HepG2 (cell line): ENCODE results near the gene MYO7B. TPM values are rescaled to one million over a fixed set of nuclear protein-coding genes. Genes with fewer than 3 reads are reported as not detected.

Experiments
- BCL6 ChIP-seq: IDR thresholded peaks from 2 replicates; pipeline ENCODE4 v1.6.1; 2016; ENCODE audit warnings: missing genetic modification reagents, missing compliant biosample characterization
- DDIT3 ChIP-seq: sonication (generic); formaldehyde crosslinking; IDR thresholded peaks from 2 replicates; pipeline ENCODE4 v1.4.0; 2020; ENCODE audit warnings: mild to moderate bottlenecking, missing genetic modification reagents
- GABPB1 ChIP-seq: IDR thresholded peaks from 2 replicates; pipeline ENCODE4 v1.6.1; 2016; ENCODE audit warnings: mild to moderate bottlenecking, missing genetic modification reagents, moderate library complexity, missing compliant biosample characterization
- HMGXB4 ChIP-seq, 2 experiments: sonication (generic) in 1 of 2; formaldehyde crosslinking in 1 of 2; IDR thresholded peaks; 2 replicates each; pipeline versions ENCODE4 v1.4.0 to v1.6.1; 2018 to 2020; ENCODE audit warnings: missing genetic modification reagents in 2 of 2, borderline replicate concordance in 1 of 2, low read depth in 1 of 2, mild to moderate bottlenecking in 1 of 2, missing biosample characterization in 1 of 2
- KLF15 ChIP-seq: sonication (generic); formaldehyde crosslinking; IDR thresholded peaks from 2 replicates; pipeline ENCODE4 v1.8.1; 2023; ENCODE audit warnings: borderline replicate concordance, mild to moderate bottlenecking, inconsistent platforms, missing genetic modification reagents, mixed read lengths
- PHB2 ChIP-seq: fragments of 450-650 bp; IDR thresholded peaks from 2 replicates; pipeline ENCODE4 v1.6.1; 2018; ENCODE audit not compliant: partially characterized antibody
- SOX13 ChIP-seq, 3 experiments: fragments of 450-650 bp in 1 of 3; sonication (generic) in 1 of 3; formaldehyde crosslinking in 1 of 3; IDR thresholded peaks in 2 of 3; conservative IDR thresholded peaks in 1 of 3; 2 replicates each; pipeline versions ENCODE4 v1.5.0 to v1.6.1; 2016 to 2020; ENCODE audit warnings: antibody characterized with exemption in 1 of 3, mild to moderate bottlenecking in 1 of 3, missing compliant biosample characterization in 1 of 3, missing genetic modification reagents in 1 of 3, moderate library complexity in 1 of 3
- STAG1 ChIP-seq: sonication (generic); formaldehyde crosslinking; IDR thresholded peaks from 2 replicates; pipeline ENCODE4 v1.4.0; 2020; ENCODE audit warnings: missing genetic modification reagents
- TBX2 ChIP-seq: sonication (generic); formaldehyde crosslinking; IDR thresholded peaks from 2 replicates; pipeline ENCODE4 v1.5.0; 2020; ENCODE audit warnings: missing genetic modification reagents, mild to moderate bottlenecking, borderline replicate concordance
- THAP8 ChIP-seq: sonication (generic); formaldehyde crosslinking; IDR thresholded peaks from 2 replicates; pipeline ENCODE4 v1.5.1; 2020; ENCODE audit warnings: missing genetic modification reagents, mild to moderate bottlenecking, borderline replicate concordance
- THAP9 ChIP-seq: sonication (generic); formaldehyde crosslinking; IDR thresholded peaks from 2 replicates; pipeline ENCODE4; 2020; ENCODE audit warnings: missing genetic modification reagents, mild to moderate bottlenecking, borderline replicate concordance
- ZNF282 ChIP-seq: fragments of 450-650 bp; IDR thresholded peaks from 2 replicates; pipeline ENCODE4 v1.6.1; 2018; ENCODE audit not compliant: partially characterized antibody
- ZSCAN25 ChIP-seq: sonication (generic); formaldehyde crosslinking; IDR thresholded peaks from 2 replicates; pipeline ENCODE4 v1.8.0; 2022; ENCODE audit warnings: mild to moderate bottlenecking, missing genetic modification reagents
- polyA plus RNA-seq, 8 experiments: library from polyadenylated mRNA; depleted of rRNA in 3 of 8; stranded (reverse) in 7 of 8; unstranded in 1 of 8; fragments of >200 nt; fragmentation: Illumina TruSeq in 4 of 8; extraction: Trizol in 4 of 8; gene quantifications; 2 replicates each; pipeline versions ENCODE4 v1.2.1 to v1.2.3, GENCODE V29; 2011 to 2016; ENCODE audit warnings: low read depth in 4 of 8, missing spikeins in 1 of 8, mixed read lengths in 1 of 8; ENCODE audit not compliant: insufficient read depth in 1 of 8
- total RNA-seq, 5 experiments: library from RNA; depleted of rRNA; stranded (reverse); fragments of >200 nt; fragmentation: Illumina TruSeq; extraction: Trizol; gene quantifications; 2 replicates each; pipeline ENCODE4 v1.2.3, GENCODE V29; 2016; ENCODE audit warnings: low read depth in 1 of 5
- TF ChIP-seq, protein P1 (sequence below): IDR thresholded peaks from 2 replicates; pipeline ENCODE4 v1.6.1; 2016; ENCODE audit warnings: low read depth, borderline replicate concordance

The MYO7B gene
- total and polyA plus RNA-seq, 2 of the 13 experiments (the other 11 are each of a cell fraction or from before 2014, with no cell fraction given) = not detected

DNA sequence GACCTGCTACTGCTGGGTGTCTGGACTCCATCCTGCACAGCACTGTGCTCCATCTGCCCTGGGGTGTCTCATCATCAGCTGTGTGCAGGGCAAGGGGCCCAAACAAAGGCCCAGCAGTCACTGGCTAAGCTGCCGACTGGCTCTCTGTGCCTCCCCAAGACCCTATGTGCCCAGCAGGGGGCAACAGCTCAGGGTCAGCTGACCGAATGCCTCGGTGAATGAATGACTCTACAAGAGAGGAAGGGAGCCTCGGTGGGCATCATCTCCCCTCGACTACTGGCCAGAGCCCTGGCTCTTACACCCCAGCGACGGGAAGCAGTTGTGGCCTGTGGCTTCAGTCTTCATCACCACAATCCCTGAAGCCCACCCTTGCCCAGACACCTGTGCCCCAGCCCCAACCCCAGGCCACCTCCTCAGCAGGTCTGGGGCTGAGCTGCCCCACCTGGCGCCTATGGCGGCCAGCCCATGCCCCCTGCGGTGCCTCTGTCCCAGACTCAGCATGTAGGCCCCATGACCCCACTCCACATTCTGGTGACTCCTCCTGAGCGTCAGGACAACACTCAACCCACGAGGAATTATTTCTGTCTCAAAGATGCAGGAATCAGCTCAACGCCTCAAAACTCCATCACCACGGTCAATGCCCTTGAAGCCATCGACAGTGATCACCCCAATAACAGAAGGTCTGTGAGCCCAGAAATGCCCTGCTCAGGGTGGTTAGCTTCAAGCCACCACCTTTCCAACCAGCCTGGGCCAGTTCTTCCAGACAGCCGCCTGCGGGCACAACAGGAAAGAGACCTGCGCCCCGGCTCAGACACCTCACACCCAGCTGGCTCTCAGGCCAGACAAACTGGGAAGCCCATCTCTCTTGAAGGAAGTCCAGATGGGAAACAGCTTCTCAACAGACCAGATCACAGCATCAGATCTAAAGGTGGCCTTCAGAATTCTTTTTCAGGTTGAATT, 108.9 kb downstream of the MYO7B start (continued):
- no peak for TF ChIP-seq HMGXB4 (CRISPR knock-in tag; IDR thresholded peaks at IDR 0.05; ENCODE audit: borderline replicate concordance in 1 of 2, low read depth in 1 of 2)
- 0 out of 2 replicates have a peak, but pooled peaks have one; percentile 20 for TF ChIP-seq STAG1 (CRISPR knock-in tag)
- no peak for TF ChIP-seq PHB2
- no peak for TF ChIP-seq BCL6 (CRISPR knock-in tag)
- TF ChIP-seq DDIT3 = no peak
- no peak for TF ChIP-seq ZSCAN25 (CRISPR knock-in tag)
- TF ChIP-seq GABPB1 (CRISPR knock-in tag) = no peak
- TF ChIP-seq THAP8 (CRISPR knock-in tag) = no peak
- TF ChIP-seq THAP9 (CRISPR knock-in tag) = peak; percentile 86
- no peak for TF ChIP-seq KLF15
- TF ChIP-seq TBX2 (CRISPR knock-in tag) = no peak
- TF ChIP-seq SOX13 (IDR thresholded peaks at IDR 0.05) = no peak
- no peak for TF ChIP-seq SOX13 (CRISPR knock-in tag; conservative IDR thresholded peaks at IDR 0.05 in 1 of 2, IDR thresholded peaks at IDR 0.05 in 1 of 2)
- TF ChIP-seq ZNF282 = no peak
- TF ChIP-seq, protein P1, sequence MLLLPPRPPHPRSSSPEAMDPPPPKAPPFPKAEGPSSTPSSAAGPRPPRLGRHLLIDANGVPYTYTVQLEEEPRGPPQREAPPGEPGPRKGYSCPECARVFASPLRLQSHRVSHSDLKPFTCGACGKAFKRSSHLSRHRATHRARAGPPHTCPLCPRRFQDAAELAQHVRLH (CRISPR knock-in tag) = no peak
